AG08395 (cell line): ENCODE results near the gene VKORC1L1.
"Not testable (repeated sequence)": the region's sequence is repeated elsewhere in the genome, so short reads cannot be mapped to it uniquely, and the experiment has no call there.

Experiments used
- DNase-seq: peaks from one replicate; pipeline ENCODE4 v3.0.0; 2012; ENCODE audit warnings: mixed read lengths, low spot score

The VKORC1L1 gene

GRCh38 chr7:65885533-65885932 is 12.7 kb downstream of the VKORC1L1 start:
- DNase-seq: not testable (repeated sequence)

- DNase-seq: not testable (repeated sequence)
These were observed 15.7 kb downstream of the VKORC1L1 start for GRCh38 chr7:65888434-65889156.

- not testable (repeated sequence) for DNase-seq
These were observed 16.8 kb downstream of the VKORC1L1 start for GRCh38 chr7:65889722-65890121.

- no peak for DNase-seq
These were observed 19.3 kb downstream of the VKORC1L1 start for GRCh38 chr7:65892161-65892560.

GRCh38 chr7:65892835-65893234 is 20.0 kb downstream of the VKORC1L1 start:
- DNase-seq: no peak

- no peak for DNase-seq
These were observed 23.5 kb downstream of the VKORC1L1 start for GRCh38 chr7:65896279-65896870.

GRCh38 chr7:65897289-65897688 is 24.4 kb downstream of the VKORC1L1 start:
- not testable (repeated sequence) for DNase-seq

- not testable (repeated sequence) for DNase-seq
These were observed 26.0 kb downstream of the VKORC1L1 start for GRCh38 chr7:65898677-65899447.

GRCh38 chr7:65902306-65902705 is 29.4 kb downstream of the VKORC1L1 start:
- no peak for DNase-seq

GRCh38 chr7:65907501-65908198 is 34.8 kb downstream of the VKORC1L1 start:
- DNase-seq: no peak

GRCh38 chr7:65910237-65910636 is 37.4 kb downstream of the VKORC1L1 start:
- no peak for DNase-seq

GRCh38 chr7:65912237-65912636 is 39.4 kb downstream of the VKORC1L1 start:
- no peak for DNase-seq

GRCh38 chr7:65915921-65916657 is 43.2 kb downstream of the VKORC1L1 start:
- no peak for DNase-seq

GRCh38 chr7:65923316-65923715 is 50.4 kb downstream of the VKORC1L1 start:
- no peak for DNase-seq

- no peak for DNase-seq
These were observed 51.3 kb downstream of the VKORC1L1 start for GRCh38 chr7:65924193-65924592.

GRCh38 chr7:65925040-65925439 is 52.2 kb downstream of the VKORC1L1 start:
- no peak for DNase-seq

GRCh38 chr7:65926588-65926987 is 53.7 kb downstream of the VKORC1L1 start:
- DNase-seq: no peak

- no peak for DNase-seq
These were observed 54.9 kb downstream of the VKORC1L1 start for GRCh38 chr7:65927489-65928448.

GRCh38 chr7:65931685-65932084 is 58.8 kb downstream of the VKORC1L1 start:
- DNase-seq: no peak

GRCh38 chr7:65937296-65937695 is 64.4 kb downstream of the VKORC1L1 start:
- no peak for DNase-seq
